ENCODE results near the gene ALCAM.

ALCAM gene

DNA sequence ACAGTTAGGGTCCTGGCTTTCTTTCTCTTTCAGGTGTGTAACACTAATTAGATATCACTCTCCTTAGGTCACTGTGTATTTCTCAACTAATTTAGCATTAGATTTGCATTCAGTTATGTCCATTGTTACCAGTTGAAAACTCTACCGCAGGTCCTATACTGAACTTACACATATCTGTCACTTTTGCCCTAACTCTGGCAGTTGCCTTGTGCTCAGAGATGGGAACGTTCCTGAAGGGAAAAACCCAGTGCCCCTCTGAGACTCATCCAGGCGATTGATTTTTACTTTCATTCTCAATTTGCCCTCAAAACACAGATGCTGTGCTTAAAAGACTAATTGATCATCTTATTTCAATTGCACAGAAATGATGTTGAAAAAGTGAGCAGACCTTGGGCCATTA lies 249.1 kb downstream of the ALCAM start:
- H3K4me3 ChIP-seq (ENCODE audit: low read length) = no peak overlapping the region
- DNase-seq (ENCODE audit: low read depth) = no peak
- TF ChIP-seq, protein P1, sequence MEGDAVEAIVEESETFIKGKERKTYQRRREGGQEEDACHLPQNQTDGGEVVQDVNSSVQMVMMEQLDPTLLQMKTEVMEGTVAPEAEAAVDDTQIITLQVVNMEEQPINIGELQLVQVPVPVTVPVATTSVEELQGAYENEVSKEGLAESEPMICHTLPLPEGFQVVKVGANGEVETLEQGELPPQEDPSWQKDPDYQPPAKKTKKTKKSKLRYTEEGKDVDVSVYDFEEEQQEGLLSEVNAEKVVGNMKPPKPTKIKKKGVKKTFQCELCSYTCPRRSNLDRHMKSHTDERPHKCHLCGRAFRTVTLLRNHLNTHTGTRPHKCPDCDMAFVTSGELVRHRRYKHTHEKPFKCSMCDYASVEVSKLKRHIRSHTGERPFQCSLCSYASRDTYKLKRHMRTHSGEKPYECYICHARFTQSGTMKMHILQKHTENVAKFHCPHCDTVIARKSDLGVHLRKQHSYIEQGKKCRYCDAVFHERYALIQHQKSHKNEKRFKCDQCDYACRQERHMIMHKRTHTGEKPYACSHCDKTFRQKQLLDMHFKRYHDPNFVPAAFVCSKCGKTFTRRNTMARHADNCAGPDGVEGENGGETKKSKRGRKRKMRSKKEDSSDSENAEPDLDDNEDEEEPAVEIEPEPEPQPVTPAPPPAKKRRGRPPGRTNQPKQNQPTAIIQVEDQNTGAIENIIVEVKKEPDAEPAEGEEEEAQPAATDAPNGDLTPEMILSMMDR (IDR thresholded peaks at IDR 0.05; ENCODE audit: insufficient read depth, low read depth, low read length, missing control alignments) = no peak

DNA sequence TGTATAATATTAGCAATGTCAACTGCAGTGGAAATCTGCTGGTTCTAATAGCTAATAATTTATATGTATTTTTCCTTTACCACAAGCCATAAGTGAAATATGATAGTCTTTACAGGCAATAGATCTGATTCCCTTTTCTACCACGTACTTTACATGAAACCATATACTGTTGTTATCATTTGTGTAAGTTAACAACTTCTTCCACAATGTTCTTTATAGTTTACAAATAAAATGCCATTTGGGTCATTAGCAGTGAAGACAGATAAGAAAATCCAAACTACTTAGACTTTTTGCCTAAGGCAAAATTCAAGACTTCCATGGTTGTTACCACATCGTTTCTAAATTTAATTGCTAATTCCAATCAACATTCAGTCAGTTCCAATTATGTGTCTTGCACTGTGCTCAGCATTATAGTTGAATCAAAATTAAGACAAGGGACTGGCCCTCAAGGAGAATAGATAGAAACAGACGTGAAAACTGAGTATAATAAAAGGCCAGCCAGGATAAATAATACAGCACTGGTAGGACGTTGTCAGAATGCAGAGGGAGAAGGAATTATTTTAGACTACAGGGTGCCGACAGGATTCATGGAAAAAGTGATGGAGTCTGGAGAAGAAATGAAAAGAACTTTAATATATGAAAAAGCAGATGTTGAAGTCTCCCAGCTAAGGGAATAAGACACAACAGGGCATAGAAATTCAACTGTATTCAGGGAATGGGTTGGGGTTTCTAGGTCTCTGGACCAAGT lies 249.8 kb downstream of the ALCAM start:
- TF ChIP-seq, protein P1 (IDR thresholded peaks at IDR 0.05; ENCODE audit: insufficient read depth, low read depth, low read length, missing control alignments) = no peak
- no peak for DNase-seq (ENCODE audit: low read depth)

DNA sequence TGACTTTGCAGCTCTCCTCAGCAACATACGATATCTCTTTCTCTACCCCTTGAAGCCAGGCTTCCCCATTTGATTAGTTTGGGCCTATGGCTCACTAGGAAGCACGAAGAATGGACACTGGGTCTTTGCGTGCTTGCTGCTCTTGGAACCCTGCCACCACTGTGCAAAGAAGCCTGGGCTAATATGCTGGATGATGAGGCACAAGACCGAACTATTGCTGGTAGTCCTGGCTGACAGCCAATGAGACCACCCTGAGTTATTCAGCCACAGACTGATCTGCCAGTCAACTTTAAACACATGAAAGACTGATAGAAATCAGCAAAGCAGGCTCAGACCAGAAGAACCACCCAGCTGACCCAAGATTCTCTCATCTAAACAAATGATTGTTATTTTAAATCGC lies 251.8 kb downstream of the ALCAM start:
- TF ChIP-seq, protein P1 (IDR thresholded peaks at IDR 0.05; ENCODE audit: insufficient read depth, low read depth, low read length, missing control alignments) = no peak
- no peak overlapping the region for H3K4me3 ChIP-seq (ENCODE audit: low read length)

More for the DNA sequence above, 249.8 kb downstream of the ALCAM start:
- no peak overlapping the region for H3K4me3 ChIP-seq (ENCODE audit: low read length)

DNA sequence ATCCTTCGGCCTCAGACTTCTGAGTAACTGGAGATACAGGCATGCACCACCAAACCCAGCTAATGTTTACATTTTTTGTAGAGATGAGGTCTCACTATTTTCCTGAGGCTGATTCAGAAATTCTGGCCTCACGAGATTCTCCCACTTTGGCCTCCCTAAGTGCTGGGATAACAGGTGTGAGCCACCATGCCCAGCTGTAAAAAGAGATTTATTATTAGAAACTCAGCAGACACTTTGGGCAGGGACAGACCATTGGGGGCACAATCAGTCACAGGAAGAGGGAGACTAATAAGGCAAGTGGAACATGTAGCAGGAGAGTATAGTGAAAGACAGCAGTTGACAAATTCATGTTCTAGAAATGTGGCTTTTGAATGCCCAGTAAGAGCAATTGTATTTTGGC lies 252.9 kb downstream of the ALCAM start:
- TF ChIP-seq, protein P1 (IDR thresholded peaks at IDR 0.05; ENCODE audit: insufficient read depth, low read depth, low read length, missing control alignments) = no peak
- no peak overlapping the region for H3K4me3 ChIP-seq (ENCODE audit: low read length)
- no peak for DNase-seq (ENCODE audit: low read depth)

More for the DNA sequence above, 251.8 kb downstream of the ALCAM start:
- DNase-seq (ENCODE audit: low read depth) = no peak

DNA sequence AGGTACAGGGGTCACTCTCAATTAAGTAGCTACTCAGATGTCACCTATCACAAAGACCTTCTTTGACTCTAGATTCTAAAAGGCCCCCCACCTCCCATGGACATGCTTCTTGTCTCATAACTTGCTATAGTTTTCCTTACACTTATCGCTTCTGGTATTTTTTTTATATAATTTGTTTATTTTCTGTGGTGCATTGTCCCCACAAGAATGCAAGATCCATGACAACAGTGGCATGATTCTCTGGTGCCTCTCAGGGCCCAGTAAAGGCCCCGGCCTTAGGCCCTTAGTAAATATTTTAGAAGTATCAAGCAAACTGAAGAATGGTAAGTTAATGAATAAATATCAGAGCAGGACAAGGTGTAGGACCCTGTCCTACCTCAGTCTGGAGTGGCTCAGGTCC lies 253.5 kb downstream of the ALCAM start:
- H3K4me3 ChIP-seq (ENCODE audit: low read length) = no peak overlapping the region
- TF ChIP-seq, protein P1 (IDR thresholded peaks at IDR 0.05; ENCODE audit: insufficient read depth, low read depth, low read length, missing control alignments) = no peak
- DNase-seq (ENCODE audit: low read depth) = no peak

DNA sequence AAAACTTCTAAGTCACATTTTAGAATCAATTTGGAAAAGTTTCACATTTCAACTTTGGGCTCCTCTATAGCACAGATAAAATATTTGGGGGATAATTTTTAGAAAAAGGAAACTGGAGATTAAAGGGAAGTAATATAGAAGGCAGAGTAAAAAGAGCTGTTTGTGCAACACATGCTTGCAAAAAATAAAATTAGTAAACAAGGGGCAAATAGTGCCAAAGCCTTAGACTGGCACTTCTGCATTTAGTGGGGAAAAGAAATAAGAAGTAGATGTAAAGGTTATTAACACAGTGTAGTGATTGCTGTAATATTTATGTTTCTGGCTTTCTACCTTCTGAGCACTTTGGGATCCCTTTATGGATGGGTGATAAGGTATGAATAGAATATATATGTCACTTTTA lies 255.5 kb downstream of the ALCAM start:
- TF ChIP-seq, protein P1 (IDR thresholded peaks at IDR 0.05; ENCODE audit: insufficient read depth, low read depth, low read length, missing control alignments) = no peak
- no peak overlapping the region for H3K4me3 ChIP-seq (ENCODE audit: low read length)
- DNase-seq (ENCODE audit: low read depth) = no peak

Measured in epithelial cell of esophagus (primary cell).